ENCODE measurements around the gene MRGPRF.

Gene MRGPRF

DNA sequence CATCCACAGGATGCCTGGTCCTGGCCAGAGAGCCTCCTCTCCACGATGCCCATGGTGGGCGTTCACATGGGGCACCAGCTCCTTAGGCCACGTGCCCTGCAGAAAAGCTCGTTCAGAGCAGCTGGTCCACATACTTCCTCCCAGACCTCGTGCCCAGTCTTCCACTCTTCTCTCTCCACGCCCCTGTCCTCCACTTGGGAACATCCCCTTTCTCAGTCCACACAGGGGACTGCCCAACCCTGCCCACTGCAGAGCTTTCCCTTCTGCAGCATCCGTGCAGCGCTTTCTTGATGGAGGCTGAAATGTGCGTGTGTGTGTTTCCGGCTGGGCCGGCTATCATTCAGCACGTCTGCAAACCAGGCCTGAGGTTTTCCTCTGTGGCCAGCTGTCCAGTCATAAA is 46.9 kb upstream of the MRGPRF start:
- H3K4me2 ChIP-seq = no peak overlapping the region
- H3K4me1 ChIP-seq (ENCODE audit: low read depth, poor library complexity, severe bottlenecking) = peaks cover 23% of the 10 kb centered on the region
- TF ChIP-seq, protein P1, sequence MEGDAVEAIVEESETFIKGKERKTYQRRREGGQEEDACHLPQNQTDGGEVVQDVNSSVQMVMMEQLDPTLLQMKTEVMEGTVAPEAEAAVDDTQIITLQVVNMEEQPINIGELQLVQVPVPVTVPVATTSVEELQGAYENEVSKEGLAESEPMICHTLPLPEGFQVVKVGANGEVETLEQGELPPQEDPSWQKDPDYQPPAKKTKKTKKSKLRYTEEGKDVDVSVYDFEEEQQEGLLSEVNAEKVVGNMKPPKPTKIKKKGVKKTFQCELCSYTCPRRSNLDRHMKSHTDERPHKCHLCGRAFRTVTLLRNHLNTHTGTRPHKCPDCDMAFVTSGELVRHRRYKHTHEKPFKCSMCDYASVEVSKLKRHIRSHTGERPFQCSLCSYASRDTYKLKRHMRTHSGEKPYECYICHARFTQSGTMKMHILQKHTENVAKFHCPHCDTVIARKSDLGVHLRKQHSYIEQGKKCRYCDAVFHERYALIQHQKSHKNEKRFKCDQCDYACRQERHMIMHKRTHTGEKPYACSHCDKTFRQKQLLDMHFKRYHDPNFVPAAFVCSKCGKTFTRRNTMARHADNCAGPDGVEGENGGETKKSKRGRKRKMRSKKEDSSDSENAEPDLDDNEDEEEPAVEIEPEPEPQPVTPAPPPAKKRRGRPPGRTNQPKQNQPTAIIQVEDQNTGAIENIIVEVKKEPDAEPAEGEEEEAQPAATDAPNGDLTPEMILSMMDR (conservative IDR thresholded peaks at IDR 0.05; ENCODE audit: low read depth, low read length) = no peak
- H3K4me3 ChIP-seq (IDR thresholded peaks at IDR 0.05; ENCODE audit: insufficient read depth, low read depth, low read length) = no peak overlapping the region
- H3K9ac ChIP-seq = no peak overlapping the region
- no peaks in the 10 kb centered on the region for H4K20me1 ChIP-seq (ENCODE audit: insufficient read depth)
- no peak overlapping the region for H3K27ac ChIP-seq
- H3K79me2 ChIP-seq (ENCODE audit: insufficient read depth, low read depth) = no peaks in the 10 kb centered on the region
- H3K36me3 ChIP-seq (ENCODE audit: insufficient read depth) = no peaks in the 10 kb centered on the region
- no peak overlapping the region for H2AFZ ChIP-seq (ENCODE audit: low read depth)
- no peaks in the 10 kb centered on the region for H3K27me3 ChIP-seq (ENCODE audit: insufficient read depth, low read depth)

DNA sequence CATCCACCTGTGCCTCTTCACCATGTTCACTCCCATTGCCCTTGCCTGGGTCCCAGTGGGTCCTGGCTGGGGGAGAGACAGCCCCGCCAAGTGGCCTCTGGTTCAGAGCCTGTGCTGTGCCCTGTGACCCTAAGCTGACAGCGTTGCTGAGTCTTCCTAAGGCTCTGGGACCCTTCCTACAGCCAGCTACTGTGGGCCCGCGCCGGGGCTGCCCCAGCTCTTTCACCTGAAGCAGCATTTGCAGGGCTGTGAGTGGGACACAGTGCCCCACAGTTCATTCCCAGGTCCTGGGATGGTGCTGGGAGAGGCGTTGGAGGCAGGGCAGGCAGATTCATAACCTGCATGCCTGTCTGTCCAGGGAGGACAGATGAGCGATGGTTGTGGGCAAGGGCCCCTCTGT is 46.4 kb upstream of the MRGPRF start:
- TF ChIP-seq, protein P1 (conservative IDR thresholded peaks at IDR 0.05; ENCODE audit: low read depth, low read length) = no peak
- H3K36me3 ChIP-seq (ENCODE audit: insufficient read depth) = no peaks in the 10 kb centered on the region
- H3K27me3 ChIP-seq (ENCODE audit: insufficient read depth, low read depth) = no peaks in the 10 kb centered on the region
- no peak overlapping the region for H3K4me2 ChIP-seq
- no peaks in the 10 kb centered on the region for H3K79me2 ChIP-seq (ENCODE audit: insufficient read depth, low read depth)
- no peak overlapping the region for H3K27ac ChIP-seq
- H3K9ac ChIP-seq = no peak overlapping the region
- no peak overlapping the region for H2AFZ ChIP-seq (ENCODE audit: low read depth)
- H3K4me3 ChIP-seq (IDR thresholded peaks at IDR 0.05; ENCODE audit: insufficient read depth, low read depth, low read length) = no peak overlapping the region
- H4K20me1 ChIP-seq (ENCODE audit: insufficient read depth) = no peaks in the 10 kb centered on the region
- peaks cover 29% of the 10 kb centered on the region for H3K4me1 ChIP-seq (ENCODE audit: low read depth, poor library complexity, severe bottlenecking)

DNA sequence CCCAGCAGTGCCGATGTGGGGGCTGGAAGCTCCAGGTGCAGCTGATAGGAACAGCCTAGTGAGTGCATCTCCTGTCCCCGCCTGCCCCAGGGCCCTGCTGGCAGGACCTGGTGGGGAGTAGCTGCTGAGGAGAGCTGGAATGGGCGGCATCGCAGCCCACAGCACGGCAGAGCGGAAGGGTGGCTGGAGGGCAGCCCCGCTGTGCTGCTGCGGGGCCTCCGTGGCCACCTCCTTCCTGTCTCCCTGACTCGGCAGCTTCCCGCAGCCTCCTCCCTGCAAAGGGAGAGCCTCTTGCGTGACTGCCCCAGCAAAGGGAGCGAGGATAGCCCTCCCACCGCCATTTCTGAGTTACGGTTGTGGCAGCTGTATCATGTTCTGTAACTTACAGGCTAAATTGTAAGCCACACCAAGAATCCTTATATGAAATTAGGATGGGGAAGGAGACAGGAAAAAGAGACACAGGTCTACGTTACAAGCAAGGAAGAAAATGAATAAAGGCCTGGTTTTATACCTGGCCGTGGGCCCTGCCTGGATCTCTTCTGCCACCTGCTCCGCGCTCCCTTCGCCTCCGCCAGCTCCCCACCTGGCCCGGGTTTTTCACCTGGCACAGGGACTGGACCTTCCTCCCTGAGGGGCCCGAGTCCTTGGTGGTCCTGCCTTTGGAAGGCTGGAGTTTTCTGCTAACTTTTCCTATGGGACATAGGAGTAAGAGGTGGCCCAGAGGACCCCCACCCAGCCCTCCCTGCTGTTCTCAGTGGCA is 45.6 kb upstream of the MRGPRF start:
- Histone ChIP-seq H3K27ac (no peak overlapping the region), H4K20me1 (ENCODE audit: insufficient read depth) (no peaks in the 10 kb centered on the region), H3K4me1 (ENCODE audit: low read depth, poor library complexity, severe bottlenecking) (peaks cover 36% of the 10 kb centered on the region), H2AFZ (ENCODE audit: low read depth) (no peak overlapping the region), H3K4me3 (IDR thresholded peaks at IDR 0.05; ENCODE audit: insufficient read depth, low read depth, low read length) (no peak overlapping the region), H3K79me2 (ENCODE audit: insufficient read depth, low read depth) (no peaks in the 10 kb centered on the region), H3K4me2 (no peak overlapping the region), H3K27me3 (ENCODE audit: insufficient read depth, low read depth) (no peaks in the 10 kb centered on the region), H3K9ac (no peak overlapping the region), H3K36me3 (ENCODE audit: insufficient read depth) (no peaks in the 10 kb centered on the region)
- TF ChIP-seq, protein P1 (conservative IDR thresholded peaks at IDR 0.05; ENCODE audit: low read depth, low read length) = no peak

DNA sequence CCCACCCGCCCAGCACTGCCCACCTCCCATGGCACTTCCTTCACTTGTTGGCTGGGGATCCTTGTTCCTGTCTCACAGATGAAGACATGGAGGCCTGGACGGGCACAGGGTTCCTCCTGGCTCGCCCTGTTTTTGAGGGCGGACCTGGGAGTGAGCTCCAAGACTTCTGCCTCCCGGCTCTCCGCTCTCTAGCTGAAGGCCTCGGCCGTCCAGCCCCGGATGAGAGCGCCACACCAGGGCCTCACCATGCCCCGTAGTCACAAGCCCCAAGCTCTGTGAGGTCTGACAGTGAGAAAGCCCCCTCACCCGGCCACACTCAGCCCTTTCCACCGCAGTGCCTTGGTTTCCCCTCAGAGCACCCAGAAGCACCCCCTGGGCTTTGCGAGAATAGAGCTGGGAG is 44.8 kb upstream of the MRGPRF start:
- no peaks in the 10 kb centered on the region for H3K27me3 ChIP-seq (ENCODE audit: insufficient read depth, low read depth)
- no peaks in the 10 kb centered on the region for H3K36me3 ChIP-seq (ENCODE audit: insufficient read depth)
- no peak overlapping the region for H3K9ac ChIP-seq
- TF ChIP-seq, protein P1 (conservative IDR thresholded peaks at IDR 0.05; ENCODE audit: low read depth, low read length) = no peak
- H3K4me3 ChIP-seq (IDR thresholded peaks at IDR 0.05; ENCODE audit: insufficient read depth, low read depth, low read length) = no peak overlapping the region
- H3K4me2 ChIP-seq = no peak overlapping the region
- H3K79me2 ChIP-seq (ENCODE audit: insufficient read depth, low read depth) = no peaks in the 10 kb centered on the region
- no peak overlapping the region for H3K27ac ChIP-seq
- no peak overlapping the region for H2AFZ ChIP-seq (ENCODE audit: low read depth)
- H4K20me1 ChIP-seq (ENCODE audit: insufficient read depth) = no peaks in the 10 kb centered on the region
- H3K4me1 ChIP-seq (ENCODE audit: low read depth, poor library complexity, severe bottlenecking) = peaks cover 45% of the 10 kb centered on the region
